Measurements from ENCODE around the gene FSTL3. TPM values are rescaled to one million over a fixed set of nuclear protein-coding genes. Genes with fewer than 3 reads are reported as not detected.

The FSTL3 gene
- polyA plus RNA-seq, 2 donors, result 5.9 to 7.8 TPM

DNA sequence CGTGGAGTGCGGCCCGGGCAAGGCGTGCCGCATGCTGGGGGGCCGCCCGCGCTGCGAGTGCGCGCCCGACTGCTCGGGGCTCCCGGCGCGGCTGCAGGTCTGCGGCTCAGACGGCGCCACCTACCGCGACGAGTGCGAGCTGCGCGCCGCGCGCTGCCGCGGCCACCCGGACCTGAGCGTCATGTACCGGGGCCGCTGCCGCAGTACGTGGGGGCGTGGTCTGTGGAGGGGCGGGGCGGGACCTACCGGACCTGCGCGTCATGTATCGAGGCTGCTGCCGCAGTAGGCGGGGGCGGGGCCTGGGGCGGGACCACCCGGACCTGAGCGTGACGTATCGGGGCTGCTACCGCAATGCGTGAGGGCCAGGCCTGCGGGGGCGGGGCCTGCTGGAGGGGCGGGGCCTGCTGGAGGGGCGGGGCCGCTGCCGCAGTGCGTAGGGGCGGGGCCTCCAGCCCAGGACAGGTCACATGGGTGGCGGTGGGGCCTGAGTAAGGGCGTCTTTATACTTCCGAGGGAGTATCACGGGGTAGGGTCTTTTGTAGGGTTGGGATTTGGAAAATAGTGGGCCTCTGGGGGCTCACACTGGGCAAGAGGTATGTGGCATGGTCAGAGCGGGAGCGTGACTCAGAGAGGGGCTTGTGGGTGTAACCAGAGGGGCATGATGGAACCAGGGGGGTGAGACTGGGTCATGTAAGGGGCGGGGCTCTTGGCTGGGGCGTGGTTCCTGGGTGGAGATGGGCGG is 4.3 kb downstream of the FSTL3 start:
- H3K36me3 ChIP-seq (ENCODE audit: control insufficient read depth in 2 of 2, insufficient read depth in 2 of 2, low read length in 1 of 2), result no peaks in the 10 kb centered on the region
- no peaks in the 10 kb centered on the region for H3K27me3 ChIP-seq (ENCODE audit: control insufficient read depth in 1 of 2, insufficient read depth in 2 of 2, low read length in 2 of 2)
- peak overlapping the region; percentile 68 to 74 for H3K4me3 ChIP-seq (ENCODE audit: low read depth in 1 of 2, low read length in 2 of 2)
- no peaks in the 10 kb centered on the region for H3K9me3 ChIP-seq (ENCODE audit: control insufficient read depth in 2 of 2, insufficient read depth in 1 of 2, low read depth in 1 of 2, low read length in 1 of 2)
- H3K4me1 ChIP-seq (ENCODE audit: control insufficient read depth in 2 of 2, insufficient read depth in 2 of 2, low read length in 1 of 2), result peaks cover 3 to 15% of the 10 kb centered on the region in 2 donors
- WGBS, 2 donors, result 0 to 1% methylated on average over 70 of the region's 70 CpGs
- peak overlapping the region; percentile 88 to 93 for H3K27ac ChIP-seq (ENCODE audit: low read depth in 2 of 2, low read length in 1 of 2)

DNA sequence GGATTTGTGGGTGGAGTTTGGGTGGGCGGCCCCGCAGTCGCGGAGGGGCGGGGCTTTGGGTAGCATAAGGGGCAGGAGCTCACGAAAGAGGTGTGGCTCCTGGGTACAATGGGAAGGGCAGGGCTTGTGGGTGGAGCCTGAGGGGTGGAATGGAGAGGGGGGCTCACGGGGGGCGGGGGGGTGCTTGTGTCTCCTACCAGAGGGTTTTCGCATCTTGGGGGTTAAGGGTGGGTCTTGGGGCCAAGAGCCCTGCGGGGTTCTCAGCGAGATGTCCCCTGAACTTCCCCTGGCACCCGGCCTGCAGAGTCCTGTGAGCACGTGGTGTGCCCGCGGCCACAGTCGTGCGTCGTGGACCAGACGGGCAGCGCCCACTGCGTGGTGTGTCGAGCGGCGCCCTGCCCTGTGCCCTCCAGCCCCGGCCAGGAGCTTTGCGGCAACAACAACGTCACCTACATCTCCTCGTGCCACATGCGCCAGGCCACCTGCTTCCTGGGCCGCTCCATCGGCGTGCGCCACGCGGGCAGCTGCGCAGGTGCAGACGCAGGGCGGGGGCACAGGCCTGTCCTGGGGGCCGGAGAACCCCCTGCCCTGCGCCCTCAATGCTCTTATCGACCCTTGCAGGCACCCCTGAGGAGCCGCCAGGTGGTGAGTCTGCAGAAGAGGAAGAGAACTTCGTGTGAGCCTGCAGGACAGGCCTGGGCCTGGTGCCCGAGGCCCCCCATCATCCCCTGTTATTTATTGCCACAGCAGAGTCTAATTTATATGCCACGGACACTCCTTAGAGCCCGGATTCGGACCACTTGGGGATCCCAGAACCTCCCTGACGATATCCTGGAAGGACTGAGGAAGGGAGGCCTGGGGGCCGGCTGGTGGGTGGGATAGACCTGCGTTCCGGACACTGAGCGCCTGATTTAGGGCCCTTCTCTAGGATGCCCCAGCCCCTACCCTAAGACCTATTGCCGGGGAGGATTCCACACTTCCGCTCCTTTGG is 5.1 kb downstream of the FSTL3 start:
- H3K36me3 ChIP-seq (ENCODE audit: control insufficient read depth in 2 of 2, insufficient read depth in 2 of 2, low read length in 1 of 2), result no peaks in the 10 kb centered on the region
- no peaks in the 10 kb centered on the region for H3K27me3 ChIP-seq (ENCODE audit: control insufficient read depth in 1 of 2, insufficient read depth in 2 of 2, low read length in 2 of 2)
- H3K4me1 ChIP-seq (ENCODE audit: control insufficient read depth in 2 of 2, insufficient read depth in 2 of 2, low read length in 1 of 2), result peaks cover under 1 to 9% of the 10 kb centered on the region in 2 donors
- WGBS, 2 donors, result 62 to 73% methylated on average over 49 to 54 of the region's 54 CpGs
- no peak overlapping the region for H3K4me3 ChIP-seq (ENCODE audit: low read depth in 1 of 2, low read length in 2 of 2)
- H3K9me3 ChIP-seq (ENCODE audit: control insufficient read depth in 2 of 2, insufficient read depth in 1 of 2, low read depth in 1 of 2, low read length in 1 of 2), result no peaks in the 10 kb centered on the region
- peak overlapping the region in 1 of 2 donors; percentile 89 for H3K27ac ChIP-seq (ENCODE audit: low read depth in 2 of 2, low read length in 1 of 2)

DNA sequence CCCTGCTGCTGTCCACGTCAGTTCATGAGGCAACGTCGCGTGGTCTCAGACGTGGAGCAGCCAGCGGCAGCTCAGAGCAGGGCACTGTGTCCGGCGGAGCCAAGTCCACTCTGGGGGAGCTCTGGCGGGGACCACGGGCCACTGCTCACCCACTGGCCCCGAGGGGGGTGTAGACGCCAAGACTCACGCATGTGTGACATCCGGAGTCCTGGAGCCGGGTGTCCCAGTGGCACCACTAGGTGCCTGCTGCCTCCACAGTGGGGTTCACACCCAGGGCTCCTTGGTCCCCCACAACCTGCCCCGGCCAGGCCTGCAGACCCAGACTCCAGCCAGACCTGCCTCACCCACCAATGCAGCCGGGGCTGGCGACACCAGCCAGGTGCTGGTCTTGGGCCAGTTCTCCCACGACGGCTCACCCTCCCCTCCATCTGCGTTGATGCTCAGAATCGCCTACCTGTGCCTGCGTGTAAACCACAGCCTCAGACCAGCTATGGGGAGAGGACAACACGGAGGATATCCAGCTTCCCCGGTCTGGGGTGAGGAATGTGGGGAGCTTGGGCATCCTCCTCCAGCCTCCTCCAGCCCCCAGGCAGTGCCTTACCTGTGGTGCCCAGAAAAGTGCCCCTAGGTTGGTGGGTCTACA is 6.6 kb downstream of the FSTL3 start:
- peaks cover 0 to 5% of the 10 kb centered on the region in 2 donors for H3K4me1 ChIP-seq (ENCODE audit: control insufficient read depth in 2 of 2, insufficient read depth in 2 of 2, low read length in 1 of 2)
- H3K4me3 ChIP-seq (ENCODE audit: low read depth in 1 of 2, low read length in 2 of 2), result no peak overlapping the region
- H3K36me3 ChIP-seq (ENCODE audit: control insufficient read depth in 2 of 2, insufficient read depth in 2 of 2, low read length in 1 of 2), result no peaks in the 10 kb centered on the region
- WGBS, 2 donors, result 73 to 75% methylated on average over 25 of the region's 25 CpGs
- H3K27me3 ChIP-seq (ENCODE audit: control insufficient read depth in 1 of 2, insufficient read depth in 2 of 2, low read length in 2 of 2), result no peaks in the 10 kb centered on the region
- H3K9me3 ChIP-seq (ENCODE audit: control insufficient read depth in 2 of 2, insufficient read depth in 1 of 2, low read depth in 1 of 2, low read length in 1 of 2), result no peaks in the 10 kb centered on the region
- H3K27ac ChIP-seq (ENCODE audit: low read depth in 2 of 2, low read length in 1 of 2), result no peak overlapping the region

DNA sequence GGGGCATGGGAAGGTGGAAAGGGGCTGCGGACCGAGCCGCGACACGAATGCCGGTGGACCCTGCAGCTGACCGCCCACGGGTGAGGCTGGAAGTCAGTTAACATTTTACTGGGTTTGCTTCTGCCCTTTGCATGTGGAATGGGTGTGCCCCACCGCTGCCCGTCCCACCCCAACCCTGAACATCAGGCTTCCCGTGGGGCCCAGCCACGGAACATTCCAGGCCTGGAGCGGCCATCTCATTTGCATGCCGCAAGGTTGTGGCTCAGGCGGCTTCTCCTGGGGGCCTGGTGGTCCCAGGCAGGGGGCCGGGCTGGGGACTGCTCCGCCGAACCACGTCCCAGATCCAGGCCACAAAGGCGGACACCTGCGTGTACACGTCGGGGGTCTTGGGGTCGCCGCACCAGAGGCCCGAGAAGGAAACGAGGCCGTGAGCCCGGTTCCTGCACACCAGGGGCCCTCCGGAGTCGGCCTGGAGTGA is 9.3 kb downstream of the FSTL3 start:
- Histone ChIP-seq H3K27ac (ENCODE audit: low read depth in 2 of 2, low read length in 1 of 2) (no peak overlapping the region), H3K27me3 (ENCODE audit: control insufficient read depth in 1 of 2, insufficient read depth in 2 of 2, low read length in 2 of 2) (no peaks in the 10 kb centered on the region), H3K4me1 (ENCODE audit: control insufficient read depth in 2 of 2, insufficient read depth in 2 of 2, low read length in 1 of 2) (no peaks in the 10 kb centered on the region), H3K36me3 (ENCODE audit: control insufficient read depth in 2 of 2, insufficient read depth in 2 of 2, low read length in 1 of 2) (no peaks in the 10 kb centered on the region), H3K4me3 (ENCODE audit: low read depth in 1 of 2, low read length in 2 of 2) (no peak overlapping the region), H3K9me3 (ENCODE audit: control insufficient read depth in 2 of 2, insufficient read depth in 1 of 2, low read depth in 1 of 2, low read length in 1 of 2) (no peaks in the 10 kb centered on the region)
- WGBS, 2 donors, result 81 to 82% methylated on average over 31 of the region's 31 CpGs

DNA sequence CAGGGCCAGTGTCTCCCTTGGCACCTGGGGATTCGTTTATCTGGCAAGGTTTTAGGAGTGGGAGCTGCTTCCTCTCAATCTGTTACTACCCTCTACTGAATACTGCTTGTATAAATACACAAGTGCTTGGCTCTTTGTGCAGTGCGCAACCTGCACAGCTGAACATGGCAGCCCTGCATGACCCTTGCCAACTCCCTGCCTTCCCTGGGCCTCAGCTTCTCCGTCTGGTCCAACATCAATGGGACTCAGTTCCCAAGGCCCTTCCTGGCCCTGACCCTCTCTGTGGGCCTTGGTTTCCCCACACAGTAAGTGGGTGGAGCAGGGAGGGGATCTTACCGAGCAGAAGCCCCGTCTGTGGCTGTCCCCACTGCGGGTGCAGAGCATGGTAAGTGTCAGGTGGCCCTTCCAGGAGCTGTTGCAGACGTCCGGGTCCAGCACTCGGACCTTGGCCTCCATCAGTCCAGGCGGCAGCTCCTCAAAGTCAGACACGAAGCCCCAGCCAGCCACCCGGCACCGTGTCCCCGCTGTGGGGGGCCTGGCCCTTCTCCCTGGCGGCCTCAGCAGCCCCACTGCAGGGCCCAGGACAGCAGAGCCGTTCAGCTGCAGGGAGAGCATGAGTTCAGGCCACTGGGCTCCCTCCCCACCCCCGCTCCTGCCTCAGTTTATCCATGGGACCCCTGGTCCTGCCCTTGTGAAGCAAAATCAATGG is 10.6 kb downstream of the FSTL3 start:
- H3K9me3 ChIP-seq (ENCODE audit: control insufficient read depth in 2 of 2, insufficient read depth in 1 of 2, low read depth in 1 of 2, low read length in 1 of 2), result no peaks in the 10 kb centered on the region
- H3K4me1 ChIP-seq (ENCODE audit: control insufficient read depth in 2 of 2, insufficient read depth in 2 of 2, low read length in 1 of 2), result no peaks in the 10 kb centered on the region
- no peaks in the 10 kb centered on the region for H3K27me3 ChIP-seq (ENCODE audit: control insufficient read depth in 1 of 2, insufficient read depth in 2 of 2, low read length in 2 of 2)
- 63 to 72% methylated on average over 17 of the region's 17 CpGs for WGBS, 2 donors
- no peaks in the 10 kb centered on the region for H3K36me3 ChIP-seq (ENCODE audit: control insufficient read depth in 2 of 2, insufficient read depth in 2 of 2, low read length in 1 of 2)
- H3K27ac ChIP-seq (ENCODE audit: low read depth in 2 of 2, low read length in 1 of 2), result no peak overlapping the region
- no peak overlapping the region for H3K4me3 ChIP-seq (ENCODE audit: low read depth in 1 of 2, low read length in 2 of 2)

- WGBS, 2 donors, result 84 to 85% methylated on average over 11 of the region's 11 CpGs
- Histone ChIP-seq H3K36me3 (ENCODE audit: control insufficient read depth in 2 of 2, insufficient read depth in 2 of 2, low read length in 1 of 2) (no peaks in the 10 kb centered on the region), H3K27ac (ENCODE audit: low read depth in 2 of 2, low read length in 1 of 2) (no peak overlapping the region), H3K4me3 (ENCODE audit: low read depth in 1 of 2, low read length in 2 of 2) (no peak overlapping the region), H3K27me3 (ENCODE audit: control insufficient read depth in 1 of 2, insufficient read depth in 2 of 2, low read length in 2 of 2) (no peaks in the 10 kb centered on the region), H3K9me3 (ENCODE audit: control insufficient read depth in 2 of 2, insufficient read depth in 1 of 2, low read depth in 1 of 2, low read length in 1 of 2) (no peaks in the 10 kb centered on the region), H3K4me1 (ENCODE audit: control insufficient read depth in 2 of 2, insufficient read depth in 2 of 2, low read length in 1 of 2) (no peaks in the 10 kb centered on the region)
Observed at GRCh38 chr19:687569-688166, 11.5 kb downstream of the FSTL3 start.

GRCh38 chr19:688214-688613 is 12.0 kb downstream of the FSTL3 start:
- no peak overlapping the region for H3K4me3 ChIP-seq (ENCODE audit: low read depth in 1 of 2, low read length in 2 of 2)
- H3K36me3 ChIP-seq (ENCODE audit: control insufficient read depth in 2 of 2, insufficient read depth in 2 of 2, low read length in 1 of 2), result no peaks in the 10 kb centered on the region
- no peaks in the 10 kb centered on the region for H3K27me3 ChIP-seq (ENCODE audit: control insufficient read depth in 1 of 2, insufficient read depth in 2 of 2, low read length in 2 of 2)
- no peak overlapping the region for H3K27ac ChIP-seq (ENCODE audit: low read depth in 2 of 2, low read length in 1 of 2)
- WGBS, 2 donors, result 62 to 66% methylated on average over 15 of the region's 15 CpGs
- H3K9me3 ChIP-seq (ENCODE audit: control insufficient read depth in 2 of 2, insufficient read depth in 1 of 2, low read depth in 1 of 2, low read length in 1 of 2), result no peaks in the 10 kb centered on the region
- no peaks in the 10 kb centered on the region for H3K4me1 ChIP-seq (ENCODE audit: control insufficient read depth in 2 of 2, insufficient read depth in 2 of 2, low read length in 1 of 2)

- Histone ChIP-seq H3K27ac (ENCODE audit: low read depth in 2 of 2, low read length in 1 of 2) (no peak overlapping the region), H3K9me3 (ENCODE audit: control insufficient read depth in 2 of 2, insufficient read depth in 1 of 2, low read depth in 1 of 2, low read length in 1 of 2) (no peaks in the 10 kb centered on the region), H3K27me3 (ENCODE audit: control insufficient read depth in 1 of 2, insufficient read depth in 2 of 2, low read length in 2 of 2) (no peaks in the 10 kb centered on the region), H3K4me3 (ENCODE audit: low read depth in 1 of 2, low read length in 2 of 2) (no peak overlapping the region), H3K4me1 (ENCODE audit: control insufficient read depth in 2 of 2, insufficient read depth in 2 of 2, low read length in 1 of 2) (no peaks in the 10 kb centered on the region), H3K36me3 (ENCODE audit: control insufficient read depth in 2 of 2, insufficient read depth in 2 of 2, low read length in 1 of 2) (no peaks in the 10 kb centered on the region)
- 79 to 89% methylated on average over 17 of the region's 17 CpGs for WGBS, 2 donors
Observed at GRCh38 chr19:688992-689391, 12.8 kb downstream of the FSTL3 start.

All from esophagus (tissue), 2 donors.